PC-9 (cell line): ENCODE data around the gene TMPRSS5. TPM values are rescaled to one million over a fixed set of nuclear protein-coding genes. Genes with fewer than 3 reads are reported as not detected.

Experiments used
- BruUV-seq: library from RNA; stranded (reverse); fragments of 400-500 nt; replicated peaks from 2 replicates; lab custom pipeline; 2021; lab: Mats Ljungman, UMichigan
- CTCF ChIA-PET: fragments of 300-600 bp; sonication (Branson Sonifier 250); formaldehyde crosslinking; loops from one replicate; lab custom pipeline; 2022; ENCODE audit warnings: antibody characterized with exemption; lab: Charles Lee
- POLR2A ChIA-PET: fragments of 300-600 bp; sonication (Branson Sonifier 250); formaldehyde crosslinking; loops from one replicate; lab custom pipeline; 2022; ENCODE audit warnings: antibody characterized with exemption; ENCODE audit not compliant: unreplicated experiment; lab: Charles Lee
- DNase-seq, 2 experiments: peaks; one replicate each; pipeline versions ENCODE4 v3.0.0 to v3.0.0-alpha.2; 2015 to 2022; ENCODE audit warnings: mixed read lengths in 1 of 2
- H2AFZ ChIP-seq: fragments of 200-600 bp; sonication (generic); 2 replicates; pipeline ENCODE4 v1.8.1; 2017; ENCODE audit warnings: antibody characterized with exemption
- H3F3A ChIP-seq: fragments of 200-600 bp; sonication (generic); 2 replicates; pipeline ENCODE4 v1.8.1; 2017; ENCODE audit warnings: antibody characterized with exemption, mild to moderate bottlenecking, low read depth; ENCODE audit not compliant: insufficient read depth
- H3K27ac ChIP-seq: fragments of 200-600 bp; sonication (generic); 2 replicates; pipeline ENCODE4 v1.6.1; 2016; ENCODE audit warnings: mixed run types
- H3K27me3 ChIP-seq: fragments of 200-600 bp; sonication (generic); 2 replicates; pipeline ENCODE4 v1.6.1; 2016; ENCODE audit warnings: low read depth, mixed run types; ENCODE audit not compliant: insufficient read depth
- H3K36me3 ChIP-seq: fragments of 200-600 bp; sonication (generic); 2 replicates; pipeline ENCODE4 v1.6.1; 2016; ENCODE audit warnings: low read depth, mixed run types
- H3K4me1 ChIP-seq: fragments of 200-600 bp; sonication (generic); replicated peaks from 2 replicates; pipeline ENCODE4 v1.6.1; 2016; ENCODE audit warnings: mixed run types; ENCODE audit not compliant: insufficient read depth
- H3K4me2 ChIP-seq: fragments of 200-600 bp; sonication (generic); 2 replicates; pipeline ENCODE4 v1.6.1; 2017; ENCODE audit warnings: mixed run types
- H3K4me3 ChIP-seq: fragments of 200-600 bp; sonication (generic); 2 replicates; pipeline ENCODE4 v1.6.1; 2016; ENCODE audit warnings: mixed run types
- H3K79me2 ChIP-seq: fragments of 200-600 bp; sonication (generic); 2 replicates; pipeline ENCODE4 v1.6.1; 2017; ENCODE audit warnings: low read depth, mixed run types
- H3K9me2 ChIP-seq: fragments of 200-600 bp; sonication (generic); 2 replicates; pipeline ENCODE4 v1.8.1; 2017; ENCODE audit warnings: mild to moderate bottlenecking; ENCODE audit not compliant: insufficient read depth
- H3K9me3 ChIP-seq: fragments of 200-600 bp; sonication (generic); 2 replicates; pipeline ENCODE4 v1.8.1; 2016; ENCODE audit warnings: low read depth; ENCODE audit not compliant: insufficient read depth
- H4K20me1 ChIP-seq: fragments of 200-600 bp; sonication (generic); 2 replicates; pipeline ENCODE4 v1.8.1; 2017; ENCODE audit not compliant: insufficient read depth
- EZH2 ChIP-seq: fragments of 200-600 bp; sonication (generic); IDR thresholded peaks from 2 replicates; pipeline ENCODE4 v1.8.0; 2017; ENCODE audit warnings: antibody characterized with exemption, low read depth
- intact Hi-C: fragments of 100-400 bp; cut with micrococcal nuclease; formaldehyde crosslinking; loops from one replicate; pipeline ENCODE4 v1.10.0; 2022; ENCODE audit not compliant: unreplicated experiment
- total RNA-seq: library from RNA; stranded (reverse); gene quantifications from 2 replicates; pipeline ENCODE4 v1.2.3, GENCODE V29; 2021
- TF ChIP-seq, protein P1 (sequence below): fragments of 200-600 bp; sonication (generic); conservative IDR thresholded peaks from 2 replicates; pipeline ENCODE4 v1.6.1; 2017; ENCODE audit warnings: mixed run types, antibody characterized with exemption, mild to moderate bottlenecking, moderate library complexity

TMPRSS5 gene
- total RNA-seq, 1 experiment from 2014 or later, result 0.83 TPM

GRCh38 chr11:113670149-113670830 is 35.8 kb downstream of the TMPRSS5 start:
- H3K27ac ChIP-seq, result no peak overlapping the region
- H3F3A ChIP-seq, result no peaks in the 10 kb centered on the region
- H3K27me3 ChIP-seq, result peaks cover 19% of the 10 kb centered on the region
- H2AFZ ChIP-seq, result no peak overlapping the region
- H3K36me3 ChIP-seq, result no peaks in the 10 kb centered on the region
- H4K20me1 ChIP-seq, result 0 out of 2 replicates have a peak, but pooled peaks cover 4% of the 10 kb centered on the region
- H3K9me2 ChIP-seq, result no peaks in the 10 kb centered on the region
- no TSS peak for BruUV-seq
- DNase-seq, result no peak
- intact Hi-C loops, result no loop called here
- ChIA-PET CTCF (no interaction called here), POLR2A (no interaction called here)
- no peaks in the 10 kb centered on the region for H3K9me3 ChIP-seq
- H3K4me3 ChIP-seq, result no peak overlapping the region
- no peaks in the 10 kb centered on the region for H3K79me2 ChIP-seq
- no peak overlapping the region for H3K4me2 ChIP-seq
- H3K4me1 ChIP-seq, result no peaks in the 10 kb centered on the region
- no peak for TF ChIP-seq EZH2
- TF ChIP-seq, protein P1, sequence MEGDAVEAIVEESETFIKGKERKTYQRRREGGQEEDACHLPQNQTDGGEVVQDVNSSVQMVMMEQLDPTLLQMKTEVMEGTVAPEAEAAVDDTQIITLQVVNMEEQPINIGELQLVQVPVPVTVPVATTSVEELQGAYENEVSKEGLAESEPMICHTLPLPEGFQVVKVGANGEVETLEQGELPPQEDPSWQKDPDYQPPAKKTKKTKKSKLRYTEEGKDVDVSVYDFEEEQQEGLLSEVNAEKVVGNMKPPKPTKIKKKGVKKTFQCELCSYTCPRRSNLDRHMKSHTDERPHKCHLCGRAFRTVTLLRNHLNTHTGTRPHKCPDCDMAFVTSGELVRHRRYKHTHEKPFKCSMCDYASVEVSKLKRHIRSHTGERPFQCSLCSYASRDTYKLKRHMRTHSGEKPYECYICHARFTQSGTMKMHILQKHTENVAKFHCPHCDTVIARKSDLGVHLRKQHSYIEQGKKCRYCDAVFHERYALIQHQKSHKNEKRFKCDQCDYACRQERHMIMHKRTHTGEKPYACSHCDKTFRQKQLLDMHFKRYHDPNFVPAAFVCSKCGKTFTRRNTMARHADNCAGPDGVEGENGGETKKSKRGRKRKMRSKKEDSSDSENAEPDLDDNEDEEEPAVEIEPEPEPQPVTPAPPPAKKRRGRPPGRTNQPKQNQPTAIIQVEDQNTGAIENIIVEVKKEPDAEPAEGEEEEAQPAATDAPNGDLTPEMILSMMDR, result no peak

- H4K20me1 ChIP-seq, result no peaks in the 10 kb centered on the region
- H3F3A ChIP-seq, result no peaks in the 10 kb centered on the region
- no peak overlapping the region for H3K27ac ChIP-seq
- no peaks in the 10 kb centered on the region for H3K9me2 ChIP-seq
- H3K36me3 ChIP-seq, result no peaks in the 10 kb centered on the region
- intact Hi-C loops, result no loop called here
- no peak for TF ChIP-seq EZH2
- TF ChIP-seq, protein P1, result no peak
- no TSS peak for BruUV-seq
- POLR2A ChIA-PET, result no interaction called here
- no peak overlapping the region for H3K4me3 ChIP-seq
- H3K4me1 ChIP-seq, result 0 out of 2 replicates have a peak, but pooled peaks cover 8% of the 10 kb centered on the region
- no peaks in the 10 kb centered on the region for H3K79me2 ChIP-seq
- CTCF ChIA-PET, result no interaction called here
- H3K4me2 ChIP-seq, result no peak overlapping the region
- no peak for DNase-seq
- peaks cover 6% of the 10 kb centered on the region for H3K27me3 ChIP-seq
- H2AFZ ChIP-seq, result no peak overlapping the region
- H3K9me3 ChIP-seq, result no peaks in the 10 kb centered on the region
Observed at GRCh38 chr11:113668255-113668654, 37.9 kb downstream of the TMPRSS5 start.

DNA sequence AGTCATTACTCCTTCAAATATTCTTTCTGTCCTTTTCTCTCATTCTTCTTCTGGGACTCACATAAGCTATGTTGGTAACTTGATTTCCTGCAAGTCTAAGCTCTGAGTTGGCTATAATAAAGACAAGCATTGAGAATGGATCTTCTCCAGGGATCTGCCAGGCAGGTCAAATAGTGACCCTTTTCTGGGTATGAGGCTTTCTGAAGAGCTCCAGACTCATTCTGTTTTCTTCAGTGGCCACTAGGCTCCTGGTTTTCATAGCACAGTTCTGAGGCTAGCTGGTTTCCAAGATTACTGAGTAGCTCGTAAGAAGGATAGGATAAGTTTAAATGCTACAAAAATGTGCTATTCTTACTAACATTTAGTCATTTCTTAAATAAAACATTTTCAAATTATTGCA is 38.3 kb downstream of the TMPRSS5 start:
- ChIA-PET CTCF (no interaction called here), POLR2A (no interaction called here)
- H3K79me2 ChIP-seq, result no peaks in the 10 kb centered on the region
- H3K4me3 ChIP-seq, result no peak overlapping the region
- 0 out of 2 replicates have a peak, but pooled peaks cover 8% of the 10 kb centered on the region for H3K4me1 ChIP-seq
- H3K36me3 ChIP-seq, result no peaks in the 10 kb centered on the region
- H3K9me2 ChIP-seq, result no peaks in the 10 kb centered on the region
- H3K9me3 ChIP-seq, result no peaks in the 10 kb centered on the region
- DNase-seq, result no peak
- H4K20me1 ChIP-seq, result no peaks in the 10 kb centered on the region
- intact Hi-C loops, result no loop called here
- no peaks in the 10 kb centered on the region for H3F3A ChIP-seq
- TF ChIP-seq, protein P1, result no peak
- no peak for TF ChIP-seq EZH2
- H3K4me2 ChIP-seq, result no peak overlapping the region
- H2AFZ ChIP-seq, result no peak overlapping the region
- H3K27me3 ChIP-seq, result peaks cover 6% of the 10 kb centered on the region
- H3K27ac ChIP-seq, result no peak overlapping the region
- no TSS peak for BruUV-seq
